ENCODE measurements around the gene AUTS2. TPM values are rescaled to one million over a fixed set of nuclear protein-coding genes. Genes with fewer than 3 reads are reported as not detected.

AUTS2 gene
- total and polyA plus RNA-seq, 10 of the 15 experiments (the other 5 are each of a cell fraction or from before 2014, with no cell fraction given) = 6.4 to 55.6 (median 21.6) TPM

- no peak for TF ChIP-seq RAD21 (IDR thresholded peaks at IDR 0.05; ENCODE audit: insufficient read depth, low read depth, low read length)
- TF ChIP-seq SIN3A (IDR thresholded peaks at IDR 0.05; ENCODE audit: low read depth, low read length) = peak; percentile 30; the same call in 1 of the 2 replicates
- TF ChIP-seq MEF2A (IDR thresholded peaks at IDR 0.05; ENCODE audit: insufficient read depth, low read depth, low read length) = no peak
- no peak for TF ChIP-seq SRF (IDR thresholded peaks at IDR 0.05; ENCODE audit: low read depth in 2 of 2, low read length in 2 of 2)
- no peak for TF ChIP-seq KDM1A (IDR thresholded peaks at IDR 0.05; ENCODE audit: borderline replicate concordance)
- TF ChIP-seq ETV6 (conservative IDR thresholded peaks at IDR 0.05 in 1 of 2, IDR thresholded peaks at IDR 0.05 in 1 of 2; ENCODE audit: borderline replicate concordance in 1 of 2, low read depth in 1 of 2) = peak in 1 of 2 experiments; percentile 70; a peak in 1 of 4 replicates
- TF ChIP-seq E2F4 (IDR thresholded peaks at IDR 0.05; ENCODE audit: low read depth, low read length) = no peak
- peak; percentile 97 for TF ChIP-seq RCOR1 (conservative IDR thresholded peaks at IDR 0.05; ENCODE audit: low read depth, low read length)
- TF ChIP-seq POLR2AphosphoS5 (IDR thresholded peaks at IDR 0.05; ENCODE audit: low read length) = peak; percentile 68
- TF ChIP-seq JUNB (IDR thresholded peaks at IDR 0.05) = peak; percentile 71
- no peak for TF ChIP-seq CUX1 (IDR thresholded peaks at IDR 0.05; ENCODE audit: insufficient replicate concordance, low read depth, low read length)
- peak; percentile 36; the same call in 1 of the 3 replicates for TF ChIP-seq POU2F2 (IDR thresholded peaks at IDR 0.05; ENCODE audit: borderline replicate concordance, low read depth, low read length)
- no peak for TF ChIP-seq LARP7 (IDR thresholded peaks at IDR 0.05)
- 0 out of 2 replicates have a peak, but pooled peaks have one; percentile 44 for TF ChIP-seq CBFB (IDR thresholded peaks at IDR 0.05; ENCODE audit: low read depth)
- TF ChIP-seq SPI1 (IDR thresholded peaks at IDR 0.05; ENCODE audit: borderline replicate concordance, insufficient read depth, low read depth, low read length) = peak; percentile 90
- TF ChIP-seq PML (IDR thresholded peaks at IDR 0.05; ENCODE audit: low read length) = peak; percentile 64; the same call in 1 of the 2 replicates
- no peak for TF ChIP-seq BCLAF1 (IDR thresholded peaks at IDR 0.05)
- TF ChIP-seq ATF3 (IDR thresholded peaks at IDR 0.05; ENCODE audit: borderline replicate concordance, extremely low read depth, low read depth, low read length) = no peak
Measured at GRCh38 chr7:70237831-70238575, 639.7 kb downstream of the AUTS2 start (continued).

All from GM12878 (cell line).